CD8-positive, alpha-beta memory T cell (primary cell): Measurements from ENCODE around the gene TRMT2A. TPM values are rescaled to one million over a fixed set of nuclear protein-coding genes. Genes with fewer than 3 reads are reported as not detected.
"Not testable (repeated sequence)": the region's sequence is repeated elsewhere in the genome, so short reads cannot be mapped to it uniquely, and the experiment has no call there.

Source experiments
- CTCF ChIA-PET: fragments of 350-600 bp; sonication (Branson Sonifier 250); formaldehyde crosslinking; loops from one replicate; lab custom pipeline; 2021; ENCODE audit warnings: antibody characterized with exemption; lab: Charles Lee
- POLR2A ChIA-PET: fragments of 350-600 bp; sonication (Branson Sonifier 250); formaldehyde crosslinking; loops from one replicate; lab custom pipeline; 2021; ENCODE audit warnings: antibody characterized with exemption; lab: Charles Lee
- DNase-seq, 5 donors: peaks; one replicate each; pipeline versions ENCODE4 v3.0.0 to v3.0.0-alpha.2; 2020 to 2022; ENCODE audit warnings: mixed read lengths in 1 of 5
- H3K27ac ChIP-seq: one replicate; pipeline ENCODE4 v1.7.0; 2013; ENCODE audit warnings: low read depth, mild to moderate bottlenecking, low read length, moderate library complexity
- H3K27me3 ChIP-seq: 2 replicates; pipeline ENCODE4 v1.7.0; 2013; ENCODE audit warnings: low read length, mild to moderate bottlenecking; ENCODE audit not compliant: insufficient read depth, poor library complexity, severe bottlenecking
- H3K36me3 ChIP-seq: 2 replicates; pipeline ENCODE4 v1.7.0; 2013; ENCODE audit warnings: mild to moderate bottlenecking, low read length, moderate library complexity; ENCODE audit not compliant: insufficient read depth
- H3K4me1 ChIP-seq: 2 replicates; pipeline ENCODE4 v1.7.0; 2013; ENCODE audit warnings: mild to moderate bottlenecking, low read length, moderate library complexity; ENCODE audit not compliant: insufficient read depth
- H3K4me3 ChIP-seq: 2 replicates; pipeline ENCODE4 v1.7.0; 2013; ENCODE audit warnings: mild to moderate bottlenecking, low read length
- H3K9me3 ChIP-seq: 2 replicates; pipeline ENCODE4 v1.7.0; 2013; ENCODE audit warnings: mild to moderate bottlenecking, low read length
- H3K27ac Mint-ChIP-seq, 8 donors: one replicate each; pipeline ENCODE4 v1.8.0; 2020 to 2021; ENCODE audit warnings: mixed read lengths in 8 of 8, mild to moderate bottlenecking in 6 of 8, inconsistent platforms in 3 of 8, moderate library complexity in 3 of 8
- H3K27me3 Mint-ChIP-seq, 2 donors: one replicate each; pipeline ENCODE4 v1.8.0; 2020 to 2021; ENCODE audit warnings: mixed read lengths in 2 of 2, mild to moderate bottlenecking in 1 of 2, moderate library complexity in 1 of 2
- H3K36me3 Mint-ChIP-seq, 3 donors: one replicate each; pipeline ENCODE4 v1.8.0; 2020 to 2021; ENCODE audit warnings: mixed read lengths in 3 of 3, inconsistent platforms in 1 of 3, mild to moderate bottlenecking in 1 of 3
- H3K4me1 Mint-ChIP-seq, 3 donors: one replicate each; pipeline ENCODE4 v1.8.0; 2020 to 2021; ENCODE audit warnings: mixed read lengths in 3 of 3, inconsistent platforms in 1 of 3, mild to moderate bottlenecking in 1 of 3
- H3K4me3 Mint-ChIP-seq, 7 donors: one replicate each; pipeline ENCODE4 v1.8.0; 2020 to 2021; ENCODE audit warnings: mixed read lengths in 7 of 7, mild to moderate bottlenecking in 6 of 7, moderate library complexity in 4 of 7, inconsistent platforms in 2 of 7
- H3K9me3 Mint-ChIP-seq, 5 donors: one replicate each; pipeline ENCODE4 v1.8.0; 2020 to 2022; ENCODE audit warnings: mixed read lengths in 5 of 5, mild to moderate bottlenecking in 3 of 5, moderate library complexity in 2 of 5, inconsistent platforms in 1 of 5
- polyA plus RNA-seq: library from polyadenylated mRNA; unstranded; fragments of 300-500 nt; fragmentation: Illumina TruSeq; gene quantifications from one replicate; pipeline ENCODE4 v1.2.3, GENCODE V29; 2021
- total RNA-seq, 2 experiments: library from RNA; stranded (reverse); gene quantifications; one replicate each; pipeline ENCODE4 v1.2.3, GENCODE V29; 2021

TRMT2A gene
- total and polyA plus RNA-seq, 3 experiments from 2014 or later = 35.6 to 121 (median 108) TPM

- H3K4me1 ChIP-seq, H3K27me3 Mint-ChIP-seq, H3K4me3 Mint-ChIP-seq, H3K9me3 ChIP-seq, POLR2A ChIA-PET, H3K4me3 ChIP-seq, H3K27ac ChIP-seq, H3K9me3 Mint-ChIP-seq, DNase-seq, H3K4me1 Mint-ChIP-seq, H3K27me3 ChIP-seq, H3K36me3 ChIP-seq: not testable (repeated sequence)
- CTCF ChIA-PET = interaction anchor here (0.7 kb wide), 1 partner anchor 368 kb away, joined by 3 read pairs; no protein-coding TSS in a partner anchor
- peak overlapping the region in 1 of 8 donors; percentile 32 for H3K27ac Mint-ChIP-seq
- peaks cover 0 to 27% (median 6%) of the 10 kb centered on the region in 3 donors for H3K36me3 Mint-ChIP-seq
Observed at GRCh38 chr22:20067384-20067682, 49.7 kb downstream of the TRMT2A start.

- no peak overlapping the region for H3K4me3 Mint-ChIP-seq
- POLR2A ChIA-PET = no interaction called here
Observed at GRCh38 chr22:20066617-20067383, 50.2 kb downstream of the TRMT2A start.

GRCh38 chr22:20065896-20066616, 51.0 kb downstream of the TRMT2A start:
- Mint-ChIP-seq H3K27me3 (no peaks in the 10 kb centered on the region), H3K9me3 (no peaks in the 10 kb centered on the region), H3K27ac (peak overlapping the region in 1 of 8 donors; percentile 29), H3K4me3 (no peak overlapping the region), H3K36me3 (peaks cover 0 to 37% (median 6%) of the 10 kb centered on the region in 3 donors), H3K4me1 (no peaks in the 10 kb centered on the region)
- Histone ChIP-seq H3K9me3 (no peaks in the 10 kb centered on the region), H3K4me3 (no peak overlapping the region), H3K36me3 (peaks cover 13% of the 10 kb centered on the region), H3K4me1 (no peaks in the 10 kb centered on the region), H3K27ac (no peak overlapping the region), H3K27me3 (no peaks in the 10 kb centered on the region)
- DNase-seq = no peak
- POLR2A ChIA-PET = no interaction called here
- CTCF ChIA-PET = no interaction called here

More at GRCh38 chr22:20066617-20067383, 50.2 kb downstream of the TRMT2A start:
- Histone ChIP-seq H3K4me1 (no peaks in the 10 kb centered on the region), H3K27me3 (no peaks in the 10 kb centered on the region), H3K36me3 (peaks cover 9% of the 10 kb centered on the region), H3K4me3 (no peak overlapping the region), H3K9me3 (no peaks in the 10 kb centered on the region), H3K27ac (no peak overlapping the region)
- no peak for DNase-seq
- Mint-ChIP-seq H3K9me3 (no peaks in the 10 kb centered on the region), H3K27me3 (no peaks in the 10 kb centered on the region), H3K36me3 (peaks cover 0 to 30% (median 6%) of the 10 kb centered on the region in 3 donors), H3K4me1 (no peaks in the 10 kb centered on the region), H3K27ac (peak overlapping the region in 1 of 8 donors; percentile 32)
- CTCF ChIA-PET = no interaction called here

- Histone ChIP-seq H3K4me1 (peaks cover 6% of the 10 kb centered on the region), H3K36me3 (peaks cover 16% of the 10 kb centered on the region), H3K4me3 (no peak overlapping the region), H3K9me3 (no peaks in the 10 kb centered on the region), H3K27ac (no peak overlapping the region), H3K27me3 (no peaks in the 10 kb centered on the region)
- Mint-ChIP-seq H3K27ac (peak overlapping the region in 2 of 8 donors; percentile 23 to 33), H3K4me3 (no peak overlapping the region), H3K4me1 (peaks cover 0 to 3% (median 0%) of the 10 kb centered on the region in 3 donors), H3K36me3 (peaks cover 0 to 46% (median 6%) of the 10 kb centered on the region in 3 donors), H3K9me3 (no peaks in the 10 kb centered on the region), H3K27me3 (no peaks in the 10 kb centered on the region)
- no peak for DNase-seq
- CTCF ChIA-PET = no interaction called here
- POLR2A ChIA-PET = no interaction called here
Observed at GRCh38 chr22:20064545-20065262, 52.3 kb downstream of the TRMT2A start.

GRCh38 chr22:20064140-20064480, 52.9 kb downstream of the TRMT2A start:
- CTCF ChIA-PET = no interaction called here
- no peak for DNase-seq
- Mint-ChIP-seq H3K4me1 (peaks cover 0 to 9% (median 6%) of the 10 kb centered on the region in 3 donors), H3K27me3 (no peaks in the 10 kb centered on the region), H3K9me3 (no peaks in the 10 kb centered on the region), H3K36me3 (peaks cover 0 to 52% (median 6%) of the 10 kb centered on the region in 3 donors), H3K27ac (no peak overlapping the region), H3K4me3 (no peak overlapping the region)
- H3K27ac ChIP-seq = no peak overlapping the region
- POLR2A ChIA-PET = no interaction called here
- no peak overlapping the region for H3K4me3 ChIP-seq
- peaks cover 6% of the 10 kb centered on the region for H3K4me1 ChIP-seq
- H3K36me3 ChIP-seq = peaks cover 16% of the 10 kb centered on the region
- no peaks in the 10 kb centered on the region for H3K27me3 ChIP-seq
- no peaks in the 10 kb centered on the region for H3K9me3 ChIP-seq

- H3K27ac ChIP-seq = no peak overlapping the region
- DNase-seq = no peak
- Mint-ChIP-seq H3K4me3 (no peak overlapping the region), H3K27ac (no peak overlapping the region), H3K9me3 (no peaks in the 10 kb centered on the region), H3K27me3 (no peaks in the 10 kb centered on the region), H3K4me1 (peaks cover 5 to 15% (median 12%) of the 10 kb centered on the region in 3 donors), H3K36me3 (peaks cover 0 to 58% (median 8%) of the 10 kb centered on the region in 3 donors)
- peaks cover 18% of the 10 kb centered on the region for H3K36me3 ChIP-seq
- H3K27me3 ChIP-seq = no peaks in the 10 kb centered on the region
- ChIA-PET POLR2A (no interaction called here), CTCF (no interaction called here)
- no peak overlapping the region for H3K4me3 ChIP-seq
- no peaks in the 10 kb centered on the region for H3K9me3 ChIP-seq
- peaks cover 6% of the 10 kb centered on the region for H3K4me1 ChIP-seq
Observed at GRCh38 chr22:20063271-20064139, 53.5 kb downstream of the TRMT2A start.

- Mint-ChIP-seq H3K27me3 (no peaks in the 10 kb centered on the region), H3K4me3 (no peak overlapping the region), H3K9me3 (no peaks in the 10 kb centered on the region), H3K4me1 (peaks cover 5 to 19% (median 13%) of the 10 kb centered on the region in 3 donors), H3K36me3 (peaks cover 0 to 65% (median 10%) of the 10 kb centered on the region in 3 donors), H3K27ac (no peak overlapping the region)
- Histone ChIP-seq H3K9me3 (no peaks in the 10 kb centered on the region), H3K4me1 (peaks cover 6% of the 10 kb centered on the region), H3K36me3 (peaks cover 18% of the 10 kb centered on the region), H3K4me3 (no peak overlapping the region), H3K27ac (no peak overlapping the region), H3K27me3 (no peaks in the 10 kb centered on the region)
- DNase-seq = no peak
- ChIA-PET CTCF (interaction anchor here (1.4 to 1.8 kb wide), 2 partner anchors 10 to 48 kb away, joined by 3 to 4 read pairs; no protein-coding TSS in a partner anchor), POLR2A (no interaction called here)
Observed at GRCh38 chr22:20062766-20063083, 54.3 kb downstream of the TRMT2A start.
